ENCODE results near the gene SYTL1. TPM values are rescaled to one million over a fixed set of nuclear protein-coding genes. Genes with fewer than 3 reads are reported as not detected.
"Not testable (repeated sequence)": the region's sequence is repeated elsewhere in the genome, so short reads cannot be mapped to it uniquely, and the experiment has no call there.

SYTL1 gene
- total and polyA plus RNA-seq, 9 of the 15 experiments (the other 6 are each of a cell fraction or from before 2014, with no cell fraction given) = 0.04 to 9.3 (median 1.7) TPM

- no peak for TF ChIP-seq THAP7 (CRISPR knock-in tag; IDR thresholded peaks at IDR 0.05)
Observed at GRCh38 chr1:27383661-27384060, 41.8 kb downstream of the SYTL1 start (continued).

GRCh38 chr1:27384797-27385196 lies 43.0 kb downstream of the SYTL1 start:
- H3K79me2 ChIP-seq (ENCODE audit: control insufficient read depth, insufficient read depth, low read length); H3K9me3 ChIP-seq (replicated peaks; ENCODE audit: control insufficient read depth, insufficient read depth, low read depth, low read length); CTCF ChIA-PET (ENCODE audit: low intra/inter-chr PET ratio); H3K27me3 ChIP-seq (ENCODE audit: control insufficient read depth in 2 of 2, insufficient read depth in 2 of 2, low read length in 2 of 2); H3K4me3 ChIP-seq; H3K27ac ChIP-seq (ENCODE audit: extremely low read depth, low read depth, low read length); H3K36me3 ChIP-seq (ENCODE audit: control insufficient read depth, insufficient read depth, low read length); H3K4me2 ChIP-seq (ENCODE audit: insufficient read depth, low read length); H3K9me1 ChIP-seq (ENCODE audit: control insufficient read depth, insufficient read depth, low read length); ATAC-seq; DNase-seq (ENCODE audit: extremely low read depth in 1 of 4, low spot score in 3 of 4); BruUV-seq (replicated peaks); H4K20me1 ChIP-seq (replicated peaks; ENCODE audit: control insufficient read depth, insufficient read depth, low read length); H3K9ac ChIP-seq (ENCODE audit: insufficient read depth in 1 of 2, low read depth in 2 of 2, low read length in 2 of 2); FAIRE-seq; H2AFZ ChIP-seq (ENCODE audit: low read depth, low read length): not testable (repeated sequence)
- intact Hi-C loops (cut with micrococcal nuclease) = loop anchor here (5.0 kb wide), 1 partner anchor 282 kb away; no protein-coding TSS in a partner anchor
- TF ChIP-seq ZNF146 (CRISPR knock-in tag; IDR thresholded peaks at IDR 0.05; ENCODE audit: unreplicated experiment) = peak; percentile 74
- POLR2A ChIA-PET = interaction anchor here (0.8 kb wide), 1 partner anchor 17 kb away, joined by 5 read pairs; no protein-coding TSS in a partner anchor
- H3K4me1 ChIP-seq (replicated peaks in 1 of 2; ENCODE audit: control insufficient read depth in 2 of 2, insufficient read depth in 2 of 2, low read length in 2 of 2) = peaks cover 5 to 22% of the 10 kb centered on the region in 2 experiments; a peak in 4 of 5 replicates
- in situ Hi-C loops (cut with MboI) = loop anchor here (5.0 kb wide), 1 partner anchor 82 kb away; no protein-coding TSS in a partner anchor
- whole genome bisulfite sequencing (ENCODE audit: insufficient coverage, low coverage, missing lambda C conversion rate) = 41% methylated on average over 3 of the region's 3 CpGs

Measured in K562 (cell line).